Astrocyte (in vitro differentiated cells and primary cell): Measurements from ENCODE around the gene MAP2K3.

ENCODE experiments used
- EZH2 ChIP-seq: IDR thresholded peaks from 2 replicates; pipeline ENCODE4 v1.6.1; 2012; ENCODE audit warnings: mild to moderate bottlenecking, low read length, inconsistent platforms; ENCODE audit not compliant: insufficient read depth
- TF ChIP-seq, protein P1 (sequence below): IDR thresholded peaks from 2 replicates; pipeline ENCODE4 v1.5.1; 2011; ENCODE audit warnings: low read depth, mild to moderate bottlenecking, inconsistent platforms, low read length, moderate library complexity; ENCODE audit not compliant: insufficient read depth

GRCh38 chr17:21354796-21355385 is 70.4 kb downstream of the MAP2K3 start:
- TF ChIP-seq, protein P1, sequence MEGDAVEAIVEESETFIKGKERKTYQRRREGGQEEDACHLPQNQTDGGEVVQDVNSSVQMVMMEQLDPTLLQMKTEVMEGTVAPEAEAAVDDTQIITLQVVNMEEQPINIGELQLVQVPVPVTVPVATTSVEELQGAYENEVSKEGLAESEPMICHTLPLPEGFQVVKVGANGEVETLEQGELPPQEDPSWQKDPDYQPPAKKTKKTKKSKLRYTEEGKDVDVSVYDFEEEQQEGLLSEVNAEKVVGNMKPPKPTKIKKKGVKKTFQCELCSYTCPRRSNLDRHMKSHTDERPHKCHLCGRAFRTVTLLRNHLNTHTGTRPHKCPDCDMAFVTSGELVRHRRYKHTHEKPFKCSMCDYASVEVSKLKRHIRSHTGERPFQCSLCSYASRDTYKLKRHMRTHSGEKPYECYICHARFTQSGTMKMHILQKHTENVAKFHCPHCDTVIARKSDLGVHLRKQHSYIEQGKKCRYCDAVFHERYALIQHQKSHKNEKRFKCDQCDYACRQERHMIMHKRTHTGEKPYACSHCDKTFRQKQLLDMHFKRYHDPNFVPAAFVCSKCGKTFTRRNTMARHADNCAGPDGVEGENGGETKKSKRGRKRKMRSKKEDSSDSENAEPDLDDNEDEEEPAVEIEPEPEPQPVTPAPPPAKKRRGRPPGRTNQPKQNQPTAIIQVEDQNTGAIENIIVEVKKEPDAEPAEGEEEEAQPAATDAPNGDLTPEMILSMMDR: no peak
- TF ChIP-seq EZH2: no peak
